T-helper 1 cell treated with Interleukin-12 subunit alpha and Interleukin-12 subunit beta and Interleukin-4 antibody, amounts not matched to agents 30 ng/mL and 1 ng/mL, for 36 hours (primary cell): ENCODE results near the gene PSMF1. TPM values are rescaled to one million over a fixed set of nuclear protein-coding genes. Genes with fewer than 3 reads are reported as not detected.

Experiments
- intact Hi-C: fragments of 100-400 bp; cut with micrococcal nuclease; formaldehyde crosslinking; loops from one replicate; pipeline ENCODE4 v1.15.1; 2024
- total RNA-seq: library from RNA; stranded (reverse); gene quantifications from 2 replicates; pipeline ENCODE4 v1.2.3, GENCODE V29; 2022

PSMF1 gene
- 160 and 163 TPM in 2 replicates for total RNA-seq

DNA sequence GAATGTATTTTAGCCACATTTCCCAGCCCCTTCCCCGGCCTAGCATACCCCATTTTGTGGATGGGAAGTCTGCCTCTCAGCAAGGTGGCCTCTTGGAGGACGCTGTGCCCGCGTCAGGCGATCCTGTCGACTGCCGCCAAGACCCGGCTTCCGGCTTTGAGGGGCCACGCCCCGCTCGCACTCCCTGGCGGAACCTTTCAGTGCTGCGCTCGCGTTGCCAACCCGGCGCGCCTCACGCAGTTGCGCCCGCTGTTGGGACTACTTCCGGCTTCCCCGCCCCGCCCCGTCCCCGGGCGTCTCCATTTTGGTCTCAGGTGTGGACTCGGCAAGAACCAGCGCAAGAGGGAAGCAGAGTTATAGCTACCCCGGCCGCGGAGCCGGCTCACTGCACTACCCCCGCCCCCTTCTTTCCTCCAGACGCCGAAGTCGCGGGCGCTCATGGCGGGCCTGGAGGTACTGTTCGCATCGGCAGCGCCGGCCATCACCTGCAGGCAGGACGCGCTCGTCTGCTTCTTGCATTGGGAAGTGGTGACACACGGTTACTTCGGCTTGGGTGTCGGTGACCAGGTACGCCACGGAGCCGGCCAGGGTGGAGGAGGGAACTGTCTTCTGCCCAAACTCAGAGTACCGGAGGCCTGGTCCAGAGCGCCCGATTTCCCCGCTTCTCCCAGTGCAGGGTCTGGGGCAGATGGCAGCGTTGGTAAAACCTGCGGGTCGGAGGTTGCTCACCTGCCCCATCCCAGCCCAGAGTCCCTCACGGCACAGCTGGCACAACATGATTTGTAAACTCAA lies at the start of gene PSMF1:
Gene PSMF1 (plus strand): TSS at position 267 of the 792 bp plus-strand sequence. CDS start 172 bp downstream, at position 439.
- intact Hi-C loops, result loop anchor here (1.0 to 5.0 kb wide), 13 partner anchors 94 to 1352 kb away; partner anchors contain the start of genes FAM110A, FKBP1A, SNPH and SNRPB

GRCh38 chr20:1072258-1072657 lies 46.1 kb upstream of the PSMF1 start:
- intact Hi-C loops, result no loop called here

DNA sequence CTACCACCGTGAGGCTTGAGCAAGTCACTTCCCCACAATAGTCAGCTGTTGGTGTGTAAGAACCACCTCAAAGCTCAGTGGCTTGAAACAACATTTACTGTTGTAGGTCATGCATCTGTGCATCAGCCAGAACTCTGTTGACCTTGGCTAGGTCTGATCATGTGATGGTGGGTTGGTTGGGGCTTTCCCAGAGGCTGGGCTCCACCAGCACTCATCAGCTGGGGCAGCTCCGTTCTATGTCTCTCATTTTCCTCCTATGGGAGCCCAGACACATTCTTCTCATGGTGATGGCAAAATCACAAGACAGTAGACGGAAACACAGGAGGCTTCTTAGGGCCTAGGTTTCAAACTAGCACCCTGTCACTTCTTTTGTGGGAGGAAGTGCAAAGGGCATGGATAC lies 42.8 kb upstream of the PSMF1 start:
- intact Hi-C loops, result no loop called here

- intact Hi-C loops, result no loop called here
Observed at GRCh38 chr20:1081891-1082290, 36.5 kb upstream of the PSMF1 start.

- intact Hi-C loops, result no loop called here
Observed at GRCh38 chr20:1083431-1084080, 34.8 kb upstream of the PSMF1 start.

DNA sequence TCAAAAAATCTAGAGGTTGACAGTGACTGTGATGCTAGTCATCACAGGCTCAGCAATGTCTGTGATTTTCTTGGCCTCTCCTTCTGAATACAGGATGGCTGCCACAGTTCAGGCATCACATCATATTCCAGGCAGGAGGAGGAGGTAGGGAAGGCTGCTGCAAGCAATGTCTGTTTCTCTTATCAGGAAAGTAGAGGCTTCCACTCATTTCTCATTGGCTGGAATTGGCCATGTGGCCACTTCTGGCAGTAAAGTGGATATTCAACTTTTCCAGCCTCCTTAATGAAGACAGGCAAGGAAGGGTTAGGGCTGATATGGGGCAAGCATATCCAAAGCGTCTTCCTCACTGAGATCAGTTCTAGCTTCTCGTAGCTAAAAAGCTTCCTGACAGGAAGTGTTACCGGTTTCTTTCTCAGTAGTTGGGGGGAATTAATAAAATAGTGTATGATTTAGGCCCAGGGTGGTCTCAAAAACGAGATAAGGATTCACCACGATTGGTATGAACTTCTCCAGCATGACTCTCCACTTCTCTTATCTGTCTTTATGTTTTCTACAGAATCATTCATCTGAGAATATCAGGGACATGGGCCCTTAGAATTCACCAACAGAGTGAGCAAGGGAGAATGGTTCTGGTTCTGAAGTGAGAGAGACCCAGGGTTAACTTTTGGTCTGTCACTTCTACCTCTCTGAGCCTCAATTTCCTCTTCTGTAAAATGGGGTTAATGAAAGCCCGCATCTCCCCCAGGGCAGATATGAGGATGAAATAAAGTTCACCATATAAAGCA lies 32.7 kb upstream of the PSMF1 start:
- intact Hi-C loops, result no loop called here

DNA sequence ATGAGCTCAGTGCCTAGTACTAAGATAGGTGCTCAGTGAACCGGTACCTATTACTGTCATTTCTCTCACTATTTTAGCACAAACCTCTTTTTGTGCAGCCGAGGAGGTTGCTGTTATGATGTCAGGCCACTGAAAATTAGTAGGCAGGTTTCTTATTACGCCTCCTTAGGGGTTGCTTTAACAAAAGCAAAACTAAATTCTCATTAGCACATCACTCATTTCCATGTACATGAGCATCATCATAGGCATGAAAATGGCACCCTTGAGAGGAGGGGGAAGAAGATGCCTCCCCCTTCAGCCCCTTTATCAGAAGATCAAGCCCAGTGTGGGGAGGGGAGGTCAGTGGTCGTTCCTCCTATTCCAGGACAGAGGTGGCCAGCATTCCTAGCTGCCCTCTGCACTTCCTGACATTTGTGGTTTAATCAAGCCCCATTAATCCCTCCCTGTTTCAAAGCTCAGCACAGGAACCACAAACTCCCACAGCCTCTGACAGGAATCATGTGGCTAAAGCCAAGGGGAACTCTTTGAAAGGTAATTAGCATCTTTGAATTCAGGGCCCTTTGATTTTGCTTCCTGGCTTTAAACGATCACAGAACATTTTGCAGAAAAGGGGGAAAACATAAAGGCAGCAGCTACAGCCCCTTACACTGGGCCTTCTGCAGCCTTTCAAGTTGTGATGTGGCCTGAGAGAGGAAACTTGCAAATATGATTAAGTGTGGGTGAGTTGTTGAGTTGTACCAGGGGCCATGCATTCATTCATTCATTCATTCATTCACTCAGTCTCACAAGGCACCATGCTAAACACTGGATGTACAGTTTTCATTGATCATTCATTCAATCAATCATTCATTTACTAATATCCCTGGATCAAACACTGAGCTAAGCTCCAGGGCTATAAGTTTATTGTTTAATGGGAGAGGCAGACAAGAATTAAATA lies 31.9 kb upstream of the PSMF1 start:
- intact Hi-C loops, result no loop called here

DNA sequence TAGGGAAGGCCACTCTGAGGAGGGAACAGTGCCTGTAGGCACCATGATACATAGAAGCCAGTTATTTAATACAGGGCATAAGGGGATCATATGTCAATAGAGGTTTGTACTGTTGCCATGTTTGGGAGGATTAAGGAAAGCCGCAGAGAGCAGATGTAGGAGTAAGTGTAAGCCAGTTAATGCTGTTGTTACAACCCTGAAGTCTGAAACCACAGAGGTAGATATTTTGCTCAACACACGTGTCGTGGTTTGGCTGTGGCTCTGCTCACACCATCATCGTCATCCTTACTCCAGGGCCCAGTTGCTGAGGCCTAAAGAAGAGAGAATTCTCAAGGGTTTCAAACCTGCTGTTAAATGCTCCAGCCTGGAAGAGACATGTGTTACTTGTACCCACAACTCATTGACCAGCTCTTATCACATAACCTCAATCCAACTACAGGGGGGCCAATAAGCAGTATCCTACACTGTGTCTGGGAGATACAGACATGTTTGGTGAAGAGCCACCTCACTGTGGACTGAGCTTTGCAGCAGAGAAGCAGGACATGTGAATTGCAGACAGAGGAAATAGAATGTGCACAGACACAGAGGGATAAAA lies 31.0 kb upstream of the PSMF1 start:
- intact Hi-C loops, result no loop called here

DNA sequence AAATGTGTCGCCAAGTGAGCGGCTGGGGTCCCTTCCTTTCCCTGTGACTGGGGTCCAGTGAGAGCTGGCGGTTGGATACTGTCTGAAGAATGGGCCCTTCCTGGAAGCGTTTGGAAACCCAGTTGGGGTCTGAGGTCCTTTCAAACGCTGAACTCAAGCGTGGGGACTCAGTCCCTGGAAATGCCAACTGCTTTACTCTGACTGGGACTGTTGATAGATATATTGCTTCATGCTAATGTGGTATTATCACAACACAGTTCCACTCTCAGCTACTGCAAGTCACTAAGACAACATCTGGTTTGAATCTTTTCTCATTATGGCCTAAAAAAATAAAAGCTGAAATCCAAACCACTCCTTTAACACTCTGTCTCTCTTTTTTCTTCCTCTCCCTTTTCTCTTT lies 23.7 kb upstream of the PSMF1 start:
- intact Hi-C loops, result no loop called here

- intact Hi-C loops, result no loop called here
Observed at GRCh38 chr20:1101533-1101932, 16.9 kb upstream of the PSMF1 start.

- intact Hi-C loops, result no loop called here
Observed at GRCh38 chr20:1102016-1102415, 16.4 kb upstream of the PSMF1 start.

GRCh38 chr20:1103751-1104150 lies 14.7 kb upstream of the PSMF1 start:
- intact Hi-C loops, result loop anchor here (2.0 kb wide), 1 partner anchor 77 kb away; no protein-coding TSS in a partner anchor

DNA sequence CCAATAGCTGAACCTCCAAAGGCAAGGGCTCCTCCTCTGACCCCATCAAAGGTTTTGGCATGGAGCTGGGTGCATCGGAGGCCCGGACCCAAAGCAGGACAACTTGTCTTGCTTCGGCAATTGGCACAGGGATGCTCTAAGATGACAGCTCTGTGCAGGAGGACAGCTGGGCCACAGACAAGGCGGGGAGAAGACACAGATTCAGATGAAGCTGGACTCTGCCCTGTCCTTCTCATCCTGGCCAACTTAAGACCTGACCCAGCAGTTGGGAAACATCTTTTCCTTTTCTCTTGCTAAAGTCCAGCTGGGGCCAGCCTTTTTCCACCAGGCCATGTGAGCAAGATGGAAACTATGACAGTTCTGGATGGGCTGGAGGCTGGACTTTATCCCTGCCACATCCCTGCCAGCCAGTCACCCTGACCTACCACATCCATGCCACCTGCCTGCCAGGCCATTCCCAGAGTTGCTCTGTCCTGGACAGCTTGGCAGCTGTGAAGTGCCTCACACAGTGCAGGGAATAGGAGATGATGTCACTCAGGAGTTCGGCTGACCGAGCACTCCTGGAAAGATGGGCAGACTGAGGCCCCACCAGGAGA lies 12.7 kb upstream of the PSMF1 start:
- intact Hi-C loops, result loop anchor here (2.0 kb wide), 1 partner anchor 79 kb away; no protein-coding TSS in a partner anchor

GRCh38 chr20:1107176-1107575 lies 11.2 kb upstream of the PSMF1 start:
- intact Hi-C loops, result no loop called here

GRCh38 chr20:1108437-1108920 lies 9.9 kb upstream of the PSMF1 start:
- intact Hi-C loops, result loop anchor here (1.0 kb wide), 3 partner anchors 77 to 292 kb away; no protein-coding TSS in a partner anchor

DNA sequence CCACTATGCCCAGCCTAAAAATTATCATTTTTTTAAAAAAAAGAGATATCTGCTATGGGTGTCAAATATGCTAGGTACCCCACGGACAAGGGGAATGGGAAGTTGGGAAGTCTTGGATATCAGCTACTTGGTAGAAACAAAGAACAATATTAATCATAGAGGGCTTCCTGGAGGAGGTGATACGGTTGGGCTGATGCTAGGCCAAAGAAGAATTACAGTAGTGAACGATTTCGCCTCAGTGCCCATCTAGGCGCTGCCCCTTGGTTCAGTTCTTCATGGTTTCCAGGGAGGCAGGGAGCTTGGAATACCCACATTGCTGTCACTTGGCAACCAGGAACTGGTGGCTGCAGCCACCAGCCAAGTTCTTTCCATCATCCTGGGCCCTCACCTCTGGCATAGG lies 5.5 kb upstream of the PSMF1 start:
- intact Hi-C loops, result no loop called here

- intact Hi-C loops, result loop anchor here (1.0 to 5.0 kb wide), 13 partner anchors 95 to 1352 kb away; partner anchors contain the start of genes FAM110A, FKBP1A, SNPH and SNRPB
Observed at GRCh38 chr20:1118004-1118335, 432 bp upstream of the PSMF1 start.

GRCh38 chr20:1119128-1119505 lies 715 bp downstream of the PSMF1 start:
- intact Hi-C loops, result loop anchor here (2.0 to 5.0 kb wide), 3 partner anchors 94 to 984 kb away; no protein-coding TSS in a partner anchor

DNA sequence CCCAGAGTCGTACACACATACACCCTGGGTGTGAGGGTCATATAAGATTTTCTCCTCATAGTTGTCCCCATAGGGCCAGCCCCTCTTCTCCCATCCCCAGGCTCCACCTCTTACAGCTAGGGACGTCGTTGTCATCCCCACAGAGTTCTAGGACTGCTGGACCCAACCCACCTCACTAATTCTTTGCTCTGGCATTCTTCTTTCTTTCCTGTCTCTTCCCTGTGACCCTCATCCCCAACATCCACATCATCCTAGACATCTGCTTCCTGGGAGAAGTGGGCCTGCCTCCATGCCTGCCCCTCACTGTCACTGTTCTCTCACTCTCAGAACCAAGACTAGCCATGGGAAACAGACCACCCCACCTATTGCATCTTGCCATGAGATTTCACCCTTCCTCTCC lies 1.1 kb downstream of the PSMF1 start:
- intact Hi-C loops, result loop anchor here (2.0 to 5.0 kb wide), 3 partner anchors 93 to 983 kb away; no protein-coding TSS in a partner anchor

DNA sequence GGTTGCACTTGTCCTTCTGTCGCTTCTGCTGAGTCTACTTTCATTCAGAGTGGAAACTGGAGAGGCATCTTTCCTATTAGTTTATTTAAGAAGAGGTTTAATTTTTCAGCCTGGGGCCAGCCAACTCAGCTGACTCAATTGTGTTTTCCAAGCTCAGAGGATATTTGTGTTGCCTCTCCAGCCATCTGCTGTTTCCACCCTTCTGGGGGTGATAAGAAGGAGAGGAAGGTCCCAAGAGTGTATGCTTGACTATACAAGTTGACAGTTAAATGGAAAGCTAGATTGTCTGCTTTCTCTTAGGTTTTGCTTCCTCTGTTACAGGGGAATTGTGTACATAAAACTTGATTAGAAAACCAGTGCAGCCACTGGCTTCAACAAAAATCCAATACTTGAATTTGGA lies 3.0 kb downstream of the PSMF1 start:
- intact Hi-C loops, result no loop called here
